GM19043 (cell line): Measurements from ENCODE around the gene HRH2.
"Not testable (repeated sequence)": the region's sequence is repeated elsewhere in the genome, so short reads cannot be mapped to it uniquely, and the experiment has no call there.

Experiments used
- ATAC-seq: cut with Tn5 transposase; IDR thresholded peaks from one replicate; pipeline ENCODE4 v1.9.1; 2021; ENCODE audit warnings: low read depth; ENCODE audit not compliant: unreplicated experiment

The HRH2 gene

GRCh38 chr5:175711472-175712312, 53.8 kb downstream of the HRH2 start:
- ATAC-seq: no peak

GRCh38 chr5:175712313-175712680, 54.4 kb downstream of the HRH2 start:
- no peak for ATAC-seq

- no peak for ATAC-seq
Measured at GRCh38 chr5:175712681-175713085, 54.8 kb downstream of the HRH2 start.

GRCh38 chr5:175713930-175714329, 56.1 kb downstream of the HRH2 start:
- ATAC-seq: no peak

- no peak for ATAC-seq
Measured at GRCh38 chr5:175714479-175715085, 56.7 kb downstream of the HRH2 start.

- no peak for ATAC-seq
Measured at GRCh38 chr5:175715627-175716522, 58.0 kb downstream of the HRH2 start.

GRCh38 chr5:175717837-175718236, 60.0 kb downstream of the HRH2 start:
- no peak for ATAC-seq

- no peak for ATAC-seq
Measured at GRCh38 chr5:175718401-175719108, 60.7 kb downstream of the HRH2 start.

GRCh38 chr5:175719109-175719432, 61.2 kb downstream of the HRH2 start:
- not testable (repeated sequence) for ATAC-seq

- no peak for ATAC-seq
Measured at GRCh38 chr5:175724314-175725275, 66.7 kb downstream of the HRH2 start.

- ATAC-seq: no peak
Measured at GRCh38 chr5:175728316-175728715, 70.4 kb downstream of the HRH2 start.

- ATAC-seq: no peak
Measured at GRCh38 chr5:175728885-175729828, 71.3 kb downstream of the HRH2 start.

GRCh38 chr5:175729829-175730277, 72.0 kb downstream of the HRH2 start:
- peak; percentile 85 for ATAC-seq

GRCh38 chr5:175731172-175731571, 73.3 kb downstream of the HRH2 start:
- ATAC-seq: no peak

- no peak for ATAC-seq
Measured at GRCh38 chr5:175731756-175732465, 74.0 kb downstream of the HRH2 start.

- ATAC-seq: no peak
Measured at GRCh38 chr5:175733017-175733416, 75.1 kb downstream of the HRH2 start.

GRCh38 chr5:175734016-175734415, 76.1 kb downstream of the HRH2 start:
- ATAC-seq: no peak

- no peak for ATAC-seq
Measured at GRCh38 chr5:175734501-175734900, 76.6 kb downstream of the HRH2 start.
